ENCODE data around the gene PLEKHA5.
"Not testable (repeated sequence)": the region's sequence is repeated elsewhere in the genome, so short reads cannot be mapped to it uniquely, and the experiment has no call there.

Gene PLEKHA5

DNA sequence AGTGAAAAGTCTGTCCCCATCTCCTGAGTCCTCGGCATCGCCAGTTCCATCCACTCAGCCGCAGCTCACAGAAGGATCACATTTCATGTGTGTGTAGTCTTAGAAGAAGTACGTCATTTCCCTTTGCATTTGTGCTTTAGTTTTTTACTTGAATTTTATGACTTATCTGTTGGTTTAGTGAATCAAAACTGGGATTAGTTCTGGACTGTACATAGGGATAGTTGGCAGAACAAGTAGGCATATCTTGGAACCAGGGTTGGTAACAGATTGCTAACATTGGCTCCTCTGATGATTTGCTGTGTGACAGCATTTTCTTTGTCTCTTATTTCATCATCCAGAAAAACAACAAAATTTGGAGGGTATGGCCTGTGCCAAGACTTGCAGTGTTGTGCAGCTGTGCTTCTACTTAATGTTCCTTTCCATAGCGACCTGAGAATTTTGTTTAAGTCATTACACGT, 240.2 kb downstream of the PLEKHA5 start:
- DNase-seq: no peak

DNA sequence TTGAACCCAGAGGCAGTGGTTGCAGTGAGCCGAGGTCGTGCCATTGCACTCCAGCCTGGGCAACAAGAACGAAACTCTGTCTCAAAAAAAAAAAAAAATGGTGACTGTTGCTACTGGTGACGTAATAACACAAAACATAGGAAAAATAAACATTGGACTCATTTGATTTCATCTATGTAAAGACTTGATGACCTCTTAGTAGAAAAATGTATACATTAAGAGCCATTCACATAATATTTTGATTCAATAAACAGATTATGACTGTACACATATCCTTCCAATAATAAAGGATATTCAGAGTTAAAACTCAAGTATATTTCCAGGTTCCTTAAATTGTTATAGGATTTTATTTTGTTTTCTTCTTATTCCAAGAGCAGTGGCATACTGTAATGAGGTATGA, 244.1 kb downstream of the PLEKHA5 start:
- no peak for DNase-seq

DNA sequence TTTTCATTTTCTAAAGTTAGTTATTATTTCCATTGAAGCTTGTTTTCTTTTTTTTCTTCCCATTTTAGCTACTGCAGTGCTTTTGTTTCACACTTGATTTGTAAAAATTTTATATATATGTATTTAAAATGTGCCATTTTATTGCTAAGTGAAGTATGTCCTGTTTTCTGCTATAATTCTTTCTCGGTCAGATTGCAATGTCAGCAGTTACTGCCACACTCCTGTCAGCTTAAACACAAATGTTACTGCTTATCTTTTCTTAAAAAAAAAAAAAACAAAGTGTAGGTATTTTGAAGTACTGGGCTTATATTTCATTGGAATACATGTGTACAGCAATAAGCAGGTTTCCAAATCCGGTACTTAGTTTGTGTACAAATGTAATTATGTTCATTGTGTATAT, 246.4 kb downstream of the PLEKHA5 start:
- DNase-seq: no peak

DNA sequence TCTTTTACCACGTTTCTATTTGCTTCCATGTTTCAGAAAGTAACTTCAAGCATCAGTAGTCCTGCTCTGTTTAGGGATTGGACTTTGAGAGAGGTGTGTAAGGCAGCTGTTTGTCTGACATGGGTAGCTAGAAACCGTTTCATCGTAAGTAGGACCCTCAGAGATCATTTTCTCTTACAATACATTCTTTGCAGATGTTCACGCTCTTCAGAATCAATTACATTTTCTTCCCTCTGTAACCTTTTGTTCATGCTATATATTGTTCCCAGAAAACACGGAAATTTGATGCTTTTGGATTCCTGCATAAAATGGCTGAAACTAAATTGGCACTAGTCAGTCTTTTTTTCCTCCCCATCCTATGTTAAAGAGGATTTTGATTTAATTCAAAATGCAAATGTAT, 247.2 kb downstream of the PLEKHA5 start:
- no peak for DNase-seq

DNA sequence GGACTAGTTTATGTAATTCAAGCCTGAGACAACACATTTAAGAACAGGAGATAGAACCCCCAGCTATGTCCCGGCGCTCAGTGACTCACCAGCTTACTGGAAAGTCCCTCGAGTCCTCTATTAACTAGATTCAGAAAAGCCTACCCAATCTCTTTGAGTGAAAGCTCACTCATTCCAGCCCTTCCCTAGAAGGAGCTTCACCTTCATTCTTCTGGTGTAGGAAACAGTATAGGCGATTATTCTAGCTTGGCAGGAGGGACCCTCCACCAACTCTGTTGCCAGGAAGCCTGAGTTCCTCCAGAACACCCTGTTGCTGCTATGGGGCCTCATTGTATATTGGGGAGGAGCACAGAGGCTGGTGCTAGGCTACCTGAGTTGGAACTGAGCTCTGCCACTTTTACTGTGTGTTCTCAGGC, 252.6 kb downstream of the PLEKHA5 start:
- DNase-seq: no peak

DNA sequence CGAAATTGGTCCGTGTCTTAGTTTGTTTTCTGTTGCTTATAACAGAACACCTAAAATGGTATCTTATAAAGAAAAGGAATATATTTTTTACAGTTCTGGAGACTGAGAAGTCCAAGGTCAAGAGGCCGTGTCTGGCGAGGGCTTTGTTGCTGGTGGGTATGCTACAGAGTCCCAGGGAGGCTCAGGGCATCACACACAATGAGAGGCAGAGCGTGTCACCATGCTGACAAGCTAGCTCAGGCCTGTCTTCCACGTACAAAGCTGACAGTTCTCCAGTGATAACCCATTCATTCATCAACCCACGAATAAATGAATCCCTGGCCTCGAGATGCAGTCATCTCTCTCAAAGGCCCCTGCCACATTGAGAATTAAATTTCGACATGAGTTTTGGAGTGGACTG, 253.0 kb downstream of the PLEKHA5 start:
- no peak for DNase-seq

DNA sequence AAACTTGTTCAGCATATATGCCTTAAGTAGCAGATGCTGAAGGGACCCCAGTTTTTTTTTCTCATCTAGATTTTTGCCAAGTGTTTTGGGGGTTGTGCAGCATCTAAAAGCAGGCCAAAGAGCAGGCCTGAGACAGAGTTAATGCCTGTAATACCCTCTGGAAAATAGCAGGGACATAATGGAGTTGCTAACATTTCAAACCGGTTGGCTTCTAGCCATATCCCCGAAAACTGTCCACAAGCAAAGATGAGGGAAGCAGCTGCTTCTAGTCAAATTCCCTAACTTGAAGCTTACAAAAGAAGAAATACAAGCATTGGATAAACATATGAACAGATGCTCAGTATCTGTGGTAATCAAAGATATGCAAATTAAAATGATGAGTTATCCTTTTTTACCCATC, 257.6 kb downstream of the PLEKHA5 start:
- DNase-seq: no peak

DNA sequence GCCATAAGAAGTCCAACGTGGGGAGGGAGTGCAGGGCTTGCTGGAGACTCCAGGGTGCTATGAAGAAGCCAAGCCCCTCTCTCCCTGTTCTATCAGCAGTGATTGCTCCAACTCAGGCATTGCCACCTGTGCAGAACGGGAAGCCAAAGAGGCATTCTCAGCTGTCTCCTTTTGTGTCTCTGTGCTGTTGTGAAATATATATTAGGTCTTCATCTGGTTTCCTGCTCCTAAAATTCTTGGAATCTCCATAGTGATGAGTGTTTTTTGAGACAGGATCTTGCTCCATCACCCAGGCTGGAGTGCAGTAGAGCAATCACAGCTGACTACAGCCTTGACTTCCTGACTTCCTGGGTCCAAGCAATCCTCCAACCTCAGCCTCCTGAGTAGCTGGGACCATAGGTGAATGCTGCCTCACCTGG, 258.6 kb downstream of the PLEKHA5 start:
- no peak for DNase-seq

DNA sequence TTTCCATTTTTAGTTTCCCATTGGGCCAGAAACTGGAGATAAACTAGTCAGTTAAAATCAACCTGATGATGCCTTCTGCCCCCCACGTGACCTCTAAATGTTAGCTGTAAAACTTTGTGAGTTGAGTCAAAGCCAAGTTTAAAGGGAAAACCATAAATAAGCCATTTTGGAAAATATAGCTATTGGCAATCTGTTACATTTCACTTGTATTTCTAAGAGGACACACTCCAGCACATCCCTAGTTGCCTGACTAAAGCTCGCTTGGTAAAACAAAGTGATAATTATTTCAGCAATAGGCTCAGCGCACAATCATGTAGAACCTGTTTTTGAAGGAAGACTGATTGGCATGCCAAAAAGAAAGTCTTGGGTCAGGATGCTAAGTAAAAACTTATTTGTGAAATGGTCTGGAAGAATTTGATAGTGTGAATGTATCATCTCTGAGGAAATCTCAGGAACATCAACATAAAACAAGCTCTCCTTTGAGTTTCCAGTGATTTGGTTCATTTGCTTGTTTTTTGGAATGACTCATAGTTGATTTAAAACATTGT, 260.6 kb downstream of the PLEKHA5 start:
- DNase-seq: no peak

DNA sequence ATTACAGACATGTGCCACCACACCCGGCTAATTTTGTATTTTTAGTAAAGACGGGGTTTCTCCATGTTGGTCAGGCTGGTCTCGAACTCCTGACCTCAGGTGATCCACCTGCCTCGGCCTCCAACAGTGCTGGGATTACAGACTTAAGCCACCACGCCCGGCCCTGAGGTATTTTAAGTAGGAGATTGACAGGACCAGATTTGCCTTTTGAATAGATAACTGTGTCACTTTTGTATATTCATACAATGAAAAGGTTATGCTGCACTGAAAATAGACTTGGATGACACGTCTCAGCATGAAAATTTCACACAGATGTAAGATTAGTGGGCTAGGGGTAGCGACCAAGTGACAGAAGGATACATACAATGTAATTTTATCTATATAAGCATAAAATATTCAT, 263.1 kb downstream of the PLEKHA5 start:
- DNase-seq: not testable (repeated sequence)

DNA sequence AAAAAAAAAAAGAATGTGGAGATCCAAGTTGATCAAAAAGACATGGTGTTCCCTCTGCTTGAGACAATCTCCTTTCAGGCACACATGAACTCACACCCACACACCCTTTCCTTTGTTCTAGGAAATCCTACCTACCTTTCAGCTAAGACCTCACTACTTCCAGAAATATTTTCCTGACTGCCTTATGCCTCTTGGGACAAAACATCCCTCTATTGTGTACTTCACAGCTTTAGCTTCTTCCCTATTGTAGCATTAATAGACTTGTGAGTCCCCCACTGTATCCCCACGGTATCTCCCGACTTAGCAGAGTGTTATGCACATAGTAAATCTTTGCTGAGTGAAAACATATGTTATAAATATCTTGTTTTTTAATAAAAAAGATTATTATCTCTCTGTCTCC, 264.9 kb downstream of the PLEKHA5 start:
- DNase-seq: no peak

DNA sequence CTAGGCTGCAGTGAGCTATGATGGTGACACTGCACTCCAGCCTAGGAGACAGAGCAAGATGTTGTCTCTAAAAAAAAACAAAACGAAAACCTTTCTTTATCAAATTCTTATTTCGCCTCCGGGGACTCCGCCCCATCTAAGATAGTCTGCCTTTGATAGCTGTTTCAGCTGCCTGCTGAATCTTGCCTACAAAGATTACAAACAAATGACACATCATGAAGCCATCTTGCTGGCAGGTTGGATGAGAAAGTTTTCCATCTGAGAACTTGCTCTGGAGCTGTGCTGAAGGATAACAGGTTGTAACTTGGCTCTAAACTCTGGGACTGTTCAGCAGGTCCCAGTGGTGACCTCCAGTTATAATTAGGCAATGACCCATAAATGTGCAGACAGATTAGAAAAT, 268.0 kb downstream of the PLEKHA5 start:
- DNase-seq: no peak

DNA sequence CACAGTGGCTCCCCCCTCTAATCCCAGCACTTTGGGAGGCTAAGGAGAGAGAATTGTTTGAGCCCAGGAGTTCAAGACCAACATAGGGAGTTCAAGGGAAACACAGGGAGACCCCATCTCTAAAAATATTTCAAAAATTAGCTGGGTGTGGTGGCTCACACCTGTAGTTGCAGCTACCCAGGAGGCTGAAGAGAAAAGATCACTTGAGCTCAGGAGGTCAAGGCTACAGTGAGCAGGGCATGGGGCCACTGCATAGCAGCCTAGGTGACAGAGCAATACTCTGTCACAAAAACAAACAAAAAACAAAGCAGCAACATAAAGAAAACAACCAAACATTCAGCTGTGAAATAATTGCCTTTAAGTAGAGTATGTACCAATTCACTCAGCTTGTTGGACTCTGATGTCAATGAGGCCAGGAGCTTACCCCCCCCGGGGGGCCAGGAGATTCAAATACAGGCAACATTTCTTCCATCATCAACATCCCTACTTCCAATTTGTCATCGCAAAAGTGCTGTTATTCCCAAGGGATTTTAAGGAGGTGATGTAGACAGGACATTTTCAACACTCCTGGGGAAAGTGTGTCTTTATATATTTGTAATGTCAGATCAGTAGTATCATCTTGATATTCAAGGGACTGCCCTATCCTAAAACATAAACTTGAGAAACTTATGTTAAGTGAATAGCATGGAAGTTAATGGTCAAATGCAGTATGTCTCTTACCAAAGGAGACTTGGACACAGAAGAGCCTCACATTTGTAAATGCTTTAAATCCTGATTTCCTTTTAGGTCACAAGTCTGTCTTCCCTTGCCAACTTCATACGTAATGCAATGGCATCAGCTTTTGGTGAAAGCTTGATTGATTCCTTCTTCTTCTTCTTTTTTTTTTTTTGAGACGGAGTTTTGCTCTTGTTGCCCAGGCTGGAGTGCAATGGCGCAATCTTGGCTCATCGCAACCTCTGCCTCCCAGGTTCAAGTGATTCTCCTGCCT, 269.1 kb downstream of the PLEKHA5 start:
- DNase-seq: no peak

DNA sequence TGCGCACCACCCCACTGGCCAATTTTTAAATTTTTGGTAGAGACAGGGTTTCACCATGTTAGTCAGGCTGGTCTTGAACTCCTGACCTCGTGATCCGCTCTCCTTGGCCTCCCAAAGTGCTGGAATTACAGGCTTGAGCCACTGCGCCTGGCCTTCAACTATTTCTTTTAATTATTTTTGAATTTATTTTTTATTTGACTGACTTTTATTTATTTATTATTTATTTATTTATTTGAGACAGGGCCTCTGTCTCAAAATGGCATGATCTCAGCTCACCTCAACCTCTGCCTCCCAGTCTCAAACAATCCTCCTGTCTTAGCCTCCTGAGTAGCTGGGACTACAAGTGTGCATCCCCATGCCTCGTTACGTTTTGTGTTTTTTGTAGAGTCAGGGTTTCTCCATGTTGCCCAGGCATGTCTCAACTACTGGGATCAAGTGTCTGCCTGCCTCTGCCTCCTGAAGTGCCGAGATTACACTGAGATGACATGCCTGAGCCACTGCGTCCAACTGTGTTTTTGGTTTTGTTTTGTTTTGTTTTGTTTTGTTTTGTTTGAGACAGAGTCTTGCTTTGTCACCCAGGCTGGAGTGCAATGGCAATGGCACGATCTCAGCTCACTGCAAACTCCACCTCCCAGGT, 271.2 kb downstream of the PLEKHA5 start:
- DNase-seq: not testable (repeated sequence)

DNA sequence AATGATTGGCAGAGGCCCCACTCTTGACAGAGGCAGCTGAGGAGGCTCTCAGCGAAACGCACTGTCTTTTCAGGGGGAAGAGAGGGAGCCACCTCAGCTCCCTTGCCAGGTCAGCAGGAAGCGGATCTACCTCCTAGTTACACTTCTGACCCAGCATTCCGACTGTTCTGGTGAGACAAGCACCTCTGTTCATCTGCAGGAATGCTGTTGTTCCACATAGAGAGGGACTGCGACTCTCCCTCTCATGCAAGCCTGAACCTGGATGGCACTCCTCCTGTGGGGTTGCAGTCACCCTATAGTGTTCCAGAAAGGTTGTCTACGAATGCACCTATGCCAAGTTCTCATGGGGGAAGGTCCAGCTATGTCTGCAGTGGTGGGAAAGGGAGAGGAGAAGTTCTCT, 272.7 kb downstream of the PLEKHA5 start:
- DNase-seq: no peak

DNA sequence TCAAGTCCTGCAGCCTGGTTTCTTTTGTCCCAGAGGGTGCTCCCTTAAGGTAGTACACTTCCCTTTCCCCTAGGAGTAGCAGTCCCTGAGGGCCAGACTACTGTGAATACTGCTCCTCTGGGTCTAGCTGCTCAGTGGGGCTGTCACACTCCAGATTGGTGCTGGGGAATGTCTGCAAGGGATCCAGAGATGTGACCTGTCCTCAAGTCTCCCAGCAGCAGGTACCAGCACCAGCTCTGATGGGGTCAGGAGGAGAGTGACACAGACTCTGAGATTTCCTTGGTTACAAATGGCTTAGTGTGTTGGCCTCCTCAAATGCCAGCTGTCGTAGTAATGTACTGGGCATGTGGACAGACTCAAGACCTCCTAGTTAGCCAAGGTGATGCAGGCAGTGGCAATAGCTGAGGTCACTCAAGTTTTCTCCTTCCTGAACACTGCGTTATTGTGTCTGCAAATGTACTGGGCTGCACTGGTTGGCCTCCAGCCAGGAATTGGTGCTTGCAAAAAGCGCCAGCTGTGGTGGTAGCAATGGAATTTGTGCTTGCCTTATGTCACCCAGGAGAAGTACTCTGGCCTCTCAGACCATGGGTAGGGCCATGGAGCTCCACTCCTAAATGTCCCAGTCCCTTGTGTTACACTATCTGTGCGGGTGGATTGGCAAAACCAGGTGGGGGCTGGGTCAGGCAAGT, 273.4 kb downstream of the PLEKHA5 start:
- no peak for DNase-seq

DNA sequence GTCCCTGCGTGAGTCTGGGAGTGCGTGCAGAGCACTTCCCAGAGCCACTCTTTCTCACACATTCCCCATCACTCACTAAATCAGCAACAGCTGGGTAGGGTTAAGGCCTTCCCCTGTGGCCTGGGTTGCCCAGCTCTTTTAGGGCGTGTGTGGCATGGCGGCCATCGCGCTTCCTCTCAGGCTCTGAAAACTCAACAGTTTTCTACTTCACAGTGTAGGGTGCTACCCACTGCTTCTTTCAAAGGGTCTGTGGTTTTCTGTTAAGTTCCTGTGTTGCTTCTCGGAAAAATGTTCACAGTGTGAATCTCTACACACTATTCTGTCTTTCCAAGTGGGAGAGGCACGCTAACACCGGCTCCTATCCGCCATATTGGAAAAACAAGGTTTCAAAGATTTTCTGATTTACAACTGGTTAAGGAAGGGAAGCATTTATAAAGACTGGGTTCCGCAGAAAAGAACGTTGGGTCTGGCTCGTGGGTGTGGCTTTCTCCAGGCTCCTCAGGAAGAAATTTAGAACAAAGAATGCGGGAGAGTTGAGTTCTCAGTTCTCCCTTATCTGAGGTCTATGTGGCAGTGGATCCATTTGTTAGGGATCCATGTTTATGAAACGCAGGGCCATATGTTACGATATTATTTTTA, 274.8 kb downstream of the PLEKHA5 start:
- no peak for DNase-seq

DNA sequence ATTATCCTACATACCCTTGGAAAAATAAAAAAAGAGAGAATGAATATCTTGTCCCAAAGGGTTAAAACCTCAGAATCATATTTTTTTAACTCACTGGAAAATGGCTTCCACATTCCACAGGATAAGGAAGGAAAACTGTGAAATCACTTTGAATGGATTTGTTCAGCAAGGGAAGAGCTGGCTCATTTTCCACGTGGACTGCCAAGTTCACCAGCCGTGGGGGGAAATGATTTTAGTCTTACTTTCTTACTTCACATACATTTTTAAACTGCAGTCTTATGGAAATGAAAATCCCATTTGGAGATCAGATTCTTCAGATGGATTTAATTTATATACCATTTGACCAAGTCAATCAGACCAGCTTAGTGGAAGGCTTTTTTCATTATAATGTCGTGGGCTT, 279.8 kb downstream of the PLEKHA5 start:
- DNase-seq: no peak

DNA sequence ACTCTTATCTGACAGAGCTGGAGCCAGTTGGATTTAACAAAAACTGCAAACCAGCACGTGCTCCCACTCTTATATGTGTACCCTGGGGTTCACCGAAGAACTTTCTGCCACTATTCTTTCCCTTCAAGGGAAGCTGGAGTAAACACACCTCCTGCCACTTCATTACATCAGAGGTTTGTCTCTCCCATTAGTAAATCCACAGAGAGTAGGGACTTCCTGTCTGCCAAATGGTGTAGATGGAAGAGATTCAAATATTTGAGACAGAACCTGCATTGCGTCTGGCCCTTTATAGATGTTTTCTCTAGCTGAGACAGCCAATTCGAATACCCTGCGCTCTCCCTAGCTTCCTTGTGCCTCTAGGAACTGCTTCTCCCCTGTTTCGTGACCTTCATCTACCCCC, 280.7 kb downstream of the PLEKHA5 start:
- DNase-seq: no peak

DNA sequence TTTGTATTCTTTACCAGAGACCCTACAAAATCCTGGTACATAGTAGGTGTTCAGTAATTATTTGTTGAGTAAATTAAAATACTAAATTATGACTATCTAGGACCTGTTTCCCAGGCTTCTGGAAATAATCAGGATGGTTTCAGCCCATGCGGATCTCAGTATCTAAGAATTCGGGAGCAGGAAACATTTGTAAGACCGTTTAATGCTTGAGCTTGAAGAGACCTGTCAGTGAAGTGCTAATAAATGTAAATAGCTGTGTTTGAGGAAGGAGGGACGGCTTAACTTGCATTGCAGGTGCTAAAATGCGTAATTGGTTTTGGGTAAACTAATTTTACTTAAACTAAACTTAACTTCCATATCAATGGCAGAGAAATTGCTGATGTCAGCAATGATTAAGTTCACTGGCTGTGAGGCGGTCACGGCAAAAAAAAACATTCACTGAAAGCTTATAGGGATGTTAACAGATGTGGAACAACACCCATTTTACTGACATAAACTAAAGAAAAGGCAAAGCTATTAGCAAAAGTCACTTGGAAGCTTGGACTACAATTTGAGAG, 281.2 kb downstream of the PLEKHA5 start:
- DNase-seq: no peak

DNA sequence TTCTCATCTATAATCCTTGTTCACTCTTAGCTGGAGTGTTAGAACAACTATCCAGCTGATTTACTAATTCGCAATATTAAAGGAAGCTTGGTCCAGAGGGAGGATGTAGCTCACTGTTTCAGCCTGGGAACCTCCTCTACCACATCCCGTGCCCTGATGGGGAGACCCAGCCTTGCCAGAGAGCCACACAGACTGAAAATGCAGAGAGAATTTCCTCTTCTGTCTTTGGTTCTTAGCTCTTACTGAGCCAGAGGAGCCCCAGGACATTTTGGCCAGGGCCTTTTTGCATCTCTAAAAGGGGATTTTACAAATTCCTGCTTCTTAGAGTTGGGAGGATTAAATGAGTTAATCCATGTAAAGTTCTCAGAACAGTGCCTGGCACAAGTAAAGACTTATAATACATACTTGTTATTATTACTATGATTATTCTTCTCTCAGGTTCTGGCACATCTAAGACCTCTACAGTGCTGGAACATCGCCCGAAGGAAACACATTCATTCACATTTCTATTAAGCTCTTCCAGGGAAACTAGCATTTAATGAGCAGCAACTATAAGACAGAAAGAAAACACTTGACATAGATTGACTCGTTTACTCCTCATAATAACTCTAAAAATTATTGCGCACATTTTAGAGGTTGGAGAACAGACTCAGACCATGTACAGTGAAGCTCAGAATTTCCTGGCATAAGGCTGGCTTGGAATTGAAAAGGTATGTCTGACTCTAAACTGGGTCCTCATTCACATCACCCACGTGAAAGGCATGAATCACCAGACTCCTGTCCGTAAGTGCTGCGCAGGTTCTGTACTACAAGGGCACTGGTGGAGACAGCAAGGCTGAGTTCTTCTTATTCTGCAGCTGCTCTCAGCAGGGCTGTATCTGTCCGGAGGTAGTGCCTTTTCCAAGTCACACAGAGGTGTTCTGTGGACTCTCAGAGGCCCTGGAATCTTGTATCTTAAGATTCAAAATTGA, 282.0 kb downstream of the PLEKHA5 start:
- DNase-seq: no peak
